HG03066 (cell line): Measurements from ENCODE around the gene SMPD2.
A peak's percentile ranks its signal among the peaks of the same experiment; 100 is the strongest.

Experiments
- ATAC-seq: cut with Tn5 transposase; IDR thresholded peaks from one replicate; pipeline ENCODE4 v1.9.1; 2021; ENCODE audit warnings: low read depth; ENCODE audit not compliant: unreplicated experiment

SMPD2 gene

GRCh38 chr6:109482905-109483734 is 42.6 kb downstream of the SMPD2 start, which contains the start of gene ZBTB24:
ZBTB24 (minus strand) TSS chr6:109483219; CDS start chr6:109482026, 1,193 bp downstream.
- peak; percentile 87 for ATAC-seq

GRCh38 chr6:109483735-109484057 is 43.2 kb downstream of the SMPD2 start:
- no peak for ATAC-seq

- no peak for ATAC-seq
Observed at GRCh38 chr6:109484122-109484521, 43.6 kb downstream of the SMPD2 start.

GRCh38 chr6:109485266-109485935 is 44.9 kb downstream of the SMPD2 start:
- no peak for ATAC-seq

GRCh38 chr6:109486068-109486467 is 45.5 kb downstream of the SMPD2 start:
- no peak for ATAC-seq

- ATAC-seq, result no peak
Observed at GRCh38 chr6:109488001-109488400, 47.5 kb downstream of the SMPD2 start.

GRCh38 chr6:109490713-109491112 is 50.2 kb downstream of the SMPD2 start:
- ATAC-seq, result no peak

GRCh38 chr6:109491207-109491938 is 50.8 kb downstream of the SMPD2 start:
- ATAC-seq, result no peak
